Embryonic facial prominence (tissue), 1 donor: ENCODE results near the gene CNIH3.

ENCODE experiments used
- DNase-seq: peaks from one replicate; pipeline ENCODE4 v3.0.0-alpha.2; 2016; ENCODE audit errors: extremely low spot score

Gene CNIH3

DNA sequence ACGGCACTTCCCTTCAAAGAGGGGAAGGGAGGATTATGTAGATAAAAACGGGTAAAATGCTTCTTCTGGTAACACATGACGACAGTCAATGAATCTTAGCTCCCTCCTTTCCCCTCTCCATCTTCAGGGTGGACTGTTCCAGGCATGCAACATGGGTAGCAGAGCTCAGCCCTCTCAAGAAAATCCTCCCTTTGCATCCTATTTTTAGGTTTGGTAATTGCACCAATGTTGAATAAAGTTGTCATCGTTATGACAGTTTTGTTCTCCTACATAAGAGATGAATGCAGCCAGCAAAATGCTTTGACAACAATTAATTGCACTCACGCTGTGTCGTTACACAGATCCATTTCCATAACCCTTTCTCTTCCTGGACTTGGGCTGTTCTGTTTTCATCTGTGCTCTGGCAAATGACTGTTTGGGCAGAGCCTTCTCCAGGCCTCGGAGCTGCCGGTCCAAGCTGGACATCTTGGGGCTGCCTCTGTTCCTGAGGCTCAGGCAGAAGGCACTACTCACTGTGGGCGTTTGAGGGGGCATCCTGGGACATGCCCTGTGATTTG, 127.6 kb downstream of the CNIH3 start:
- DNase-seq: no peak

DNA sequence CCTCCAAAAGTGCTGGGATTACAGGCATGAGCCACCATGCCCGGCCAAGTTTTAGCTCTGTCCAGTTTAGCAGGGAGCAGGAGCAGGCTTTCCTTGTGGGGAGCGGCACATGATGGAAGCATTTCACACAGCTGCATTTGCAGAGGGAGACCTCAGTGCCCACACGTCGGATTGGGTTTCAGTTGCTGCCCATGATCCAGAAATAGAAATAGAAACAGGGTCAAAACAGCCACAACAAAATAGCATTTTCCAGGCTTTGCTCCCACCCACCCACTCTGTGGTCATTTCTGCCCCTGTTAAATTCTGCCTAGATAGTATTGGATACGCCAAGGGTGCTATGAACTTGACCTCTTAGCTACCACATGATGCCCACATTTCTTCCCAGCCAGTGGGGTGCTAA, 128.4 kb downstream of the CNIH3 start:
- no peak for DNase-seq

DNA sequence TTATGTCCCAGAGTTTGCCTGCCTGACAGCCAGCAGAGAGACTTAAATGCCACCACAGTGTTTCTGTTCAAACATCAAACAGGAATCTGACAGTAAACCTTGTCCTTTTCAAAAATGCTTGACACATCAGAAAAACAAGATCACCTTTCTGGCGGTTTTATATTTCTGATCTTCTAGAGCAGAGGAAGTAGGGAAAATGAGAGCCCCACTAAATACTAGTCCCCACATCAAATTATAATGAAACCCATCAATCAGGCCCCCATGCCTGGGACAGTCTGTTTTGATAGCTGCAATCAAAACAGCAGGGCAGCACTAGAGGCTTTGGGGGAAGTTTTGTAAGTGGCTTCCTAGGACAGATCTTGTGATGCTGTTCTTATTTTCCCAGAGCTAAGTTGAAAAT, 129.3 kb downstream of the CNIH3 start:
- DNase-seq: no peak

DNA sequence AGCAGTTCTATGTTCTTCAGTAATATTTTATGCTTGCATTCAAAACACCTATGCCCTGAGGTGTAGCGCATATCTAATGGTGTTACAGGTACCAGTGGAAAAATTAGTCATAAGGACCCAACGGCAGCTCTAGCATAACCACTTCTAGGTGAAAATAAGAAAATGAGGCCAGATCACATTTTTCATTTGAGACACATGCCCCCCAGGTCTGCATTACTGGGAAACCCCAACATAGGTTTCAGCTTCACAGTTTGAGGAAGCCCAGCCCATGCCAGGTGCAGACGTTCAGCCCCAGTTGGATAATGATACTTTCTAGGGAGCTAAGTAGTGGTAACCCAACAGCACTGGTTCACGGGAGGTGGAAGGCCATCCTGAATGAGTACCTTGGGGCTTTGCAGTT, 129.8 kb downstream of the CNIH3 start:
- no peak for DNase-seq

DNA sequence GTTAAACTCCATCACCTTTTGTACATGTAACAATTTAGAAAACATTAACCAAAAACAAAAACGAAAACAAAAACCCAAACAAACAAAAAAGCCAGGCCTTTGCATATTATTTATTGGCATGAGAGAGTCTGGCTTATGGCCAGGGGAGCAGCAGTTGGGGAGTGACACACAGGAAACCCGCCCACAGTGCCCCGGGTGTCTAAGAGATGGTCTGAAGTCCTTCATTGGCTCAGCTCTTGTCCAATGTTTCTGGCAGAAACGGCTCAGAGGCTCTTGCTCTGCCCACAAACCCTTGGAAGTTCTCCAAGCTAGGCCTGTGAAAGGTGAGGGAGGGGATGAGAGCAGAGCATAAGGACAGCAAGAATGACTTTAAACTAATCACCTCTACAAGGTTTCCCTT, 131.5 kb downstream of the CNIH3 start:
- no peak for DNase-seq

DNA sequence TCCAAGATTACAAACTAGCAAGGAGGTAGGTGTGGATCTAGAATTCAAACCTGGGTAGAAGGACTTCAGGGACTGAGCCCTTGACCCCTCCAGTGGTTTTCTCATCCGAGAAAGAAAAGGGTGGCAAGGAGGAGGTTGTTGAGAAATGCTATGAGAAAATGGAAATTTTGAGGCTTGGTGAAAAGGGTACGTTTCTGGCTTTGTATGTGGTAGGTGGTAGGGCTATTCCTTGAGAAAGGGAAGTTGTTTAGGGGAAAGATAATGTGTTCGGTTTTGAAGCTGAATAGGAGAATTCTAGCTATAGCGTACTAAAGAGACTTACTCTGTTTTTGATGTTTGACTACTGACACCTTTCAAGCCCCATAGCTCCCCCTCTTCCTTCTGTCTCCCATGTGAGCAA, 133.8 kb downstream of the CNIH3 start:
- no peak for DNase-seq

DNA sequence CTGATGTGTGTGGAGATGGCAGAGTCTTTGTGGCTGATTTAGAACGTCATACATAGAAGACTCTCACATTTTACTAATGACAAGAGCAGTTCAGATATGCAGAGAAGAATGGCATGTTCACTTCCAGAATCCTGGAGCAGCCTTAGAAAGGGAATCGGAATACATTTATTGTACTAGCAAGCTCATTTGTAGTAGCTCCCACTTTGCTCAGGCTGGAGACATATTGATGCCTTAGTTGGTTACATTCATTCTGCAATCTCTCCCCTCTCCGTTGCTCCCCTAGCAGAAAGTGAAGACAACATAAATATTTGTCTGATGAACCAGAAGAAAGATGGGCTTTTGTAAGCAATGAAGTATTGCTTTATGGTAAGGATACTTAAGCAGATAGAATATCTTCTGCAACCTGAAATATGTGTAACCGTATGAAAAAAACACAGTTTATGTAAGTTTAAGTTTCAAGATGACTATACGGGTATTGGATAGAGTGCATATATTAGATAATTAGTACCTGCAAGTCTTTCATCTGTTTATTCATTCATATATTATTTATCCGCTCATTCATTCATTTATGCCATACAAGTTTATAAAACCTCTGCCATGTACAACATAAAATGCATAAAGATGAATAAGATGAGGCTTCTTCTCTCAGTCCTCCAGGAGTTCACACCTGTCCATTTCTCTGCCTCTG, 135.7 kb downstream of the CNIH3 start:
- no peak for DNase-seq

DNA sequence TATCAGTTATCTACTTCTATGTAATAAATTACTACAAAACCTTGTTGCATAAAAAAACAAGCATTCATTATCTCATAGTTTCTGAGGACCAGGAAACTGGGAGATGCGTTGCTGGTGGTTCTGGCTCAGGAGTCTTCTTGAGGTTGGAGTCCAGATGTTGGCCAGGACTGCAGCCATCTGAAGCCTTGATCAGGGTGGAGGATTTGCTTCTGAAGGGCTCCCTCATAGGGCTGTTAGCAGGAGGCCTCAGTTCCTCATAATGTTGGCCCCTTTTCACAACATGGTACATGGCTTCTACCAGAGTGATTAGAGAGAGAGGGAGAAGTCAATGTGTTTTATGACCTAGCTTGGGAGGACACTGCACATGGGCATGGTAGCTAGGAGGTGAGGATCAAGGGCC, 137.4 kb downstream of the CNIH3 start:
- DNase-seq: no peak

DNA sequence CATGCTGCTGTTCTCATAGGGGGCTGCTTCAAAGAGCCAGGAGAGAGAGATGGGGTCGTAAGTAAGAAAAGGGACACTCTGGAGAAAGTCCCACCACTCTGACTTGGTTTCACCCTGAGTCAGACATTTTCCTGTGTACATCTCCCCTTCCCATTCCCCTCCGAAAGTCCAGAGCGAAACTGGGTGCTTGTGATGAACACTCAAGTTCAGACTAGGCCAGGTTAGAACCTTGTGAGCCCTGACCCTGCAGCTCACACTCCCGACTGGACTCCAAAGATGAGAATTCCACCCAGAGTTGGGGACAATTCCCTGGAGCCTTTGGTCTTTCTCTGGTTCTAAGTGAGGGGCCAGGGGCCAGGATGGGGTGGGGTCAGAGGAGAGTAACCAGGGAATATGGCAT, 139.5 kb downstream of the CNIH3 start:
- no peak for DNase-seq

DNA sequence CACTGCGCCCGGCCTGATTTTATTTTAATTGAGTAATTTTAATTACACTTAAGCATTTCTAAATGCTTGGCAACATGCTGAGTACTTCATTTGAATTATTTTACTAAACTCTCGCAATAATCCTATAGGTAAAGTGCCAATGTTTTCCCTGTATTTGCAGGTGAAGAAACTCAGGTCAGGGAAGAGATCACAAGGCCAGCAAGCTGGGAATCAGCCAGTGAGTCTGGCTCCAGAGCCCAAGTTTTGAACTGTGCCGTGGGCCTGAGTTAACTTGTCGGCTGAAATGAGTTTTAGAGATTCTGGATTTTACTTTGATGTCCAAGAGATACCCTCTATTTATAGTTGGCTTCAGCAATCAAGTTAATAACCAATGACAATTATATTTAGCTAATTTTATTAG, 141.4 kb downstream of the CNIH3 start:
- no peak for DNase-seq

DNA sequence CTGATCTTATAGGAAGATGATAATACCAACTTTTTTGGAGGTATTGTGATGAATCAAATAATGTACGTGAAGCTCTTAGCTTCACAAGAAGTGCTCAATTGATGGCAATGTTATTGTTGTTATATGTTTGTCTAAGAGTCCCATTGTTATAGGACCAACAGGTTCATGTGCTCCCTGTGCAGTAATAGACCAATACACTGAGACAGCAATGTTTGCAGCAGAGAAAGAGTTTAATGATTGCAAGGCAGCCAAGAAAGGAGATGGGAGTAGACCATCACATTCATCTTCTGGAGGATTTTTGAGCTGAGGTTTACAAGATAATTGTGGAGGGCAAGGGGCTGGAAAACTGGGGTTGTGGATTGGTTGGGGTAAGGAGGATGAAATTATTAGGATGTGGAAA, 143.0 kb downstream of the CNIH3 start:
- DNase-seq: no peak

DNA sequence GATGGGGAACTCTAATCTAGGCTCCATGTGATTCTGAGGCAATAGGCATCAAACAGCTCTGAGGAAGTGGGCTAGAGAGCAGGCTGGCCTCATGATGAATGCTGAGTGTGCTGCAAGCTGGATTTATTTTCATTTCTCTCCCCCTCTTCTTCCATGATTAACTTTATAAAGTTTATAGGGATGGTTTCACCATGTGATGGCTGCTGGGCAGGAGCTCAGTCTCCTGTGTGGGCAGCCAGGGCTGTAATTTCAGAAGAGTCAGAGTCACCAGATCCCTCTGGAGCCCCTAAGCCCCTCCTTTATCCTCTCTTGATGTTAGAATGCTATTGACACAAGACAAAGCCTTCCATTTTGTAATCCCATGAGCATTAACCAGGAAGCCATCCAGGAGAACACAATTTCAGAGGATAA, 143.6 kb downstream of the CNIH3 start:
- no peak for DNase-seq

DNA sequence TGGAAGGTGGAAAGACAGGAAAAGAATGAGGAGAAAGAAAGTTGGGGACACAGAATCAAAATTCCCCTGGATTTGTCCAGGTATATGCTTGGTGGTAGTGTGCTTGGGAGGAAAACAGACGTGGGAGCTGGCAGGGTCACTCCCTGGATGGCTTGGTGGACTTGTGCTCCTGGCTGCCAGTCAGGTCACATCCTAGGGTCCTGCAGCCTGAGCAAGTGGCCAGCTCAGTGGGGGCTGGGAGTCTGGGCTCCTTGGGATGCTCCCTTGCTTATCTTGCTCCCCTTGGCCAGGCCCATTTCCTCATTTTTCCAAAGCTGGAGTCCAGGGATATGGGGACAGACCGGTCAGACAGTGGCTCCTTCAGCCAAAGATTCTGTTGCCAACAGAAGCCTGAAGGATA, 144.0 kb downstream of the CNIH3 start:
- DNase-seq: no peak

DNA sequence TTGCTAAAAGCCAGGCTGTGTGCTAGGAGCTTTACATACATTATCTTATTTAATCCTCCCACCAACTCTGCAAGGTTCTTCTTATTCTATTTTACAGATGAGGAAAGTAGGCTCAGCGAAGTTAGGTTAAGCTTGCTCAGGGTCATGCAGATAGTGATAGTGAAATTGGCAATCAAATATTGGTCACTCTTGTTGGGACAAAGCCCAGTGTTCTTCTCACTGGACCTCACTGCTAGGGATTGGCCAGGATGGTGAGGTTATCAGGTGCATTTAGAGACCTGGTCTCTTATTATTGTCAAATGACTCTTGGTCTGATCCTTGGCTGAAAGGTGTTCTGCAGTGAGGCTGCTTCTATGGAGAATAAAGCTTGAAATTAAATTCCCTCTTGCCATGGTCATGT, 145.1 kb downstream of the CNIH3 start:
- DNase-seq: no peak

DNA sequence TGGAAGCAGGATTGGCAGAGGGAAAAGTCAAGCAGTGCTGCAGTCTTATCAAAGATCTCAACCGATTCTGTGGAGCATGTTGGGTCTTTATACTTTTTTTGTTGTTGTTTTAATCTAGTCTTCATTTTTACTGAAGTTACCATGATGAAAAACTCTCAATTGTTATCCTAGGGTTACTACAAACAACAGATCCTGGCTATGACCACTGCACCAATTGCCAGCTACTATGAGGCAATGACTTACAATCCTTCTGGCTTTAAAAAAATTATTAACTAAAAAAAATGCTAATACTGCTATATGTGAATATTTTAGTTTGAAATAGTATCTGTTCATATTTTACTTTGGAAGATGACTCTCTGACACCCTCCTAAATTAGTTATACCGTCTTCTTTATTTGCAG, 145.9 kb downstream of the CNIH3 start:
- no peak for DNase-seq

DNA sequence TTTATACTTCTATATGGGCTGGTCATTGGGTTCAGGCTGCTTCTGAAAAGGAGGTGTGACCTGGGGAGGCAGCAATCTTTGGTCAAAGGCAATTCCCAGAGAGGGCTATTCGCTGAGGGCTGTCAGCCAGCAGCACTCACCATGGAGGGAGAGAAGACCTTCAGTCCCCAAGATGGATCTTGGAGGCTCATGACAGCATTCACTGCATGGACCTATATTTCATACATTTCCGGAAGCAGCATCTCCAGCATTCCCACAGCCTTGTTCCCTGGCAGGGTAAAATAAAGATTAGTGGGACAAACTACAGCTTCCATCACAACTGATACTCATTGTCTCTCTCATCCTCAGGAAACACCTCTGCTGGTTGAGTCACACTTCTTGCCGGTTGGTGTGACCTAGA, 146.6 kb downstream of the CNIH3 start:
- no peak for DNase-seq

DNA sequence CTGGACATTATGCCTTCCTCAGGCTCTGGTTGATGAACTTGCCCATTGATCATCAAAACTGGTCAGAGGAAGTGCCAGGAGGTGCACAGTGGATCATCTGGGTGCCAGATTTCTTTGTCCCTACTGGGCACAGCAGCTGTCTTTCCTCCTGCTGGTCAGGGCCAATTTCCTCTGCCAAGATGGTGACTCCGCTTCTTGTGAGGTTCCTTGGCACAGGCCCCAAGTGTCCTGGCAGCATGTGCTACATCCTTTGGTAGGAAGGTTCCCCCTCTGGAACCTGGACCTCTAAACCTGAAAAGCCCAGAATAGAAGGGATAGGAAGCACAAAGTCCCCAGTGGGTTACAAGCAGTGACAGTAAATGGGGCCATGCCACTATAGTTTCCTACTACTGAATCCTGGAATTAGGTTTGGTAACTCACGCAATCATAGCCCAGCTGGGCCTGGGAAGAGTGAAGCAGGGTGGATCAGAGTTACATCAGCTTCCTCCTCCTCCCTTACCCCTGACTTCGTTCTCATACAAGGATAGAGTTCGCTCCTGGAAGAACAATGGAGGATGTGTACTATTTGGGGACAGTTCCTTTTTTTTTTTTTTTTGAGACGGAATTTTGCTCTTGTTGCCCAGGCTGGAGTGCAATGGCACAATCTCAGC, 147.1 kb downstream of the CNIH3 start:
- no peak for DNase-seq

DNA sequence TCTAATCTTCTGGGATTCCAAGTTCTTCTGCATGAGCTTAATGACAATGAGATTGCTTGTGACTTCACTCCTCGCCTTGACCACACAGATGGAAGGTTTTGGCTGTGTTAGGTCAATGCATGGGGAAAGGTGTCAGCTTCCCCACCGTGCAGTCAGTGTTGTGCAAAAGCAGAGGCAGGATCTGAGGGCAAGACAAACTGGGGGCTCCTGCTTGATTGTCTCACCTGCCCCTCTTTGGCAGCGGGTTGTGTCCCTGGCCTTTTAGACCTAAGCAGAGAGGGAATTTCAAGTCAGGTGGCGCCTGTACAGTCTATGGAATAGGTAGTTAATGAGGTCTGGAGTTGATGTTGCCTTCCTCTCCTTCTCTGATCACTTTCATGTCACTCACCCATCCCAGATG, 150.1 kb downstream of the CNIH3 start:
- DNase-seq: no peak

DNA sequence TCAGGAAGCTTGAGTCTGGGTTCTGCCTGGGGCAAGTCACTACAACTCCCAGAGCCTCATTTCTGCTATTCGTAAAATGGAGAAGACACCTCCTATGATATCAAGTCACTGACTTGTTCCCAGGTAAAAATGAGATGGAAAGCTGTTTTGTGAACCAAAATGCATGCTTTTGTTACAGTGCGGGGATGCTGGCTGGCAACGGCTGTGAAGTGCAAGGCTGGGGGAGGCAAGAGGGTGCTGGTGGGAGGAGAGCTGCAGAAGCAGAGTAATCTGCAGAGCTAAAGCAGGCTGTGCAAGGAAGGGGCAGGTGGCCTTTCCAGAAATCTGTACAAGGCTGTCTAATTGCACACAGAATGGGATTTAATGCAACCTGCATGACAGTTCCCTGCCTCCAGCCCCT, 150.9 kb downstream of the CNIH3 start:
- no peak for DNase-seq

DNA sequence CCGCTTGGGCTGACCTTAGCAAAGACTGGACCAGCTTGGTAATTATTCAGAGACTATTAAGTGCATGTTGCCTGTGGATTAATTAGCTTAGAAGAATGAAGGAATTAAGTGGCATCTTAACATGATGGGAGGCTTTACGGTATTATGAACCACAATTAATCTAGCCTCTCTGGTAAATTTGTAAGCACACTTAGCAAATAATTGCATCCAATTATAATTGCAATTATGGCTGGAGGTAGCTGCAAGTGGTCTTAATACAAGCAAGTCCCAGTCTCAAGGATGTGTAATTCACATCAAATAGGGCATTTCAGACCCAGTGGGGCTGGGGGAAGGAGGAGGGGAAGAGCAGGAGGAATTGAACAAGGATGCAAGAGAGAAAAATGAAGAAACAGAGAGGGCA, 151.6 kb downstream of the CNIH3 start:
- DNase-seq: no peak

DNA sequence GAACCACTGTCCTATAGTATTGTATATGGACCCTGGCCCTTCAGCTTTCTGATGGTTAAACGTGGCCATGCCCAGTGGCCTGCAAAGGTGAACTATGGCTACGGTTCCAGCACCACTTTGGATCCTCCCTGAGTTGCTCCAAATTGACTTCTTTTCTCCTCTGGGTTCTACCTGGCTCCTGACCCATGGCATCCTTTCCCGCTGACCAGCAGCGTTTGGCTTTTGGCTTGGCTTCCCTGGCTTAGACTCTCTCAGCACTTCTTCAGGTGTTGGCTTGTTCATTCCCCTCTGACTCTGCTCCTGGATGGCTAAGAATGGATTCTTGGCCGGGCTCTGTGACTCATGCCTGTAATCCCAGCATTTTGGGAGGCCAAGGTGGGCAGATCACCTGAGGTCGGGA, 152.9 kb downstream of the CNIH3 start:
- no peak for DNase-seq

DNA sequence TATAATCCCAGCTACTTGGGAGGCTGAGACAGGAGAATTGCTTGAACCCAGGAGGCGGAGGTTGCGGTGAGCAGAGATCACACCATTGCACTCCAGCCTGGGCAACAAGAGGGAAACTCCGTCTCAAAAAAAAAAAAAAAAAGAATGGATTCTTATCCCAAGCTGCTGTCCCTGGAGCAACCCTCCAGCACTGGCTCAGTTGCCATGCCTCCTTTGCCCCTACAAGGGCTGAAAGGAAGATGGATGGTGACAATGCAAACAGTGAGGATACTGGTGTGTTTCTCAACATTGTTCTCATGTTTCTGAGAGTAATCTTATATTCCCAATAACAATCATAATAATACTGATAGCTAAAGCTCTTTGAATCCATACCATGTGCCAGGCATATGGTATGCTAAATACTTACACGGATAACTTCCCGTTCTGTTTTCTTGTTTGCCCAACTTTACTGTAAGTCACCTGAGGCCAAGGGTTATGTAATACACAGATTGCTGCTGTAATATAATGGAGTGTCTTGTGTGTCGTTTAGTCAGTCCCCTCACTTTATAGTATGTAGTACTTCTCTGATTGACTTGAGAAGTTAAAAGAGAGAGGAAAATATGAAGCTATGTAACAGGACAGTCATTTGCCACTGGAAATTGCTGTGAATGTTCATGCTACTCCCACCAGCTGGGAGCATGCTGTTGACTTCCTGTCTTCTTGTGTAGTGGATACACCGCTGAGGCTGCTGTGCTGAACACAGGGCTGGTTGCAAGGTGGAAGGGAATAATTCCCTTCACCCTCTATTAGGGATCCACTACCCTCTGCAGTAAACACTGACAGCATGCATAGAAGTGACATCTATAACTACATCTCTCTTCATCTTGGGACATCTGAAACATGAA, 153.6 kb downstream of the CNIH3 start:
- DNase-seq: no peak

DNA sequence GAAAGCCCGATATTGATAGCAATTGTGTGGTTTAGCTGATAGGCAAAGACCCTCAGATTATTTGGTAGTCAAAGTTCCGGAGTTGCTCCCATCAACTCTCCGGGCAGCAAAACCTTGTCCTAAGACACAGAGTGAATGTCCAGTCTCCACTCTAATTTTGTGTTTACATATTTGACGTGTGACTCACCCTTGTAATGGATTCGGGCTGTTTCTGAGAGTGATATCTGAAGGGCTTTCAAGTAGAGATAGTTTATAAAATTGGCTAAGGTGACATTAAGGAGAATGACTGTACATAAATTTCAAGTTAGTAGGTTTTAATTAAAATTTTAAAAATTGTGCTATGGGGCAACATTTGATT, 154.2 kb downstream of the CNIH3 start:
- no peak for DNase-seq
